ENCODE measurements around the gene GRIN2C.

GRIN2C gene

DNA sequence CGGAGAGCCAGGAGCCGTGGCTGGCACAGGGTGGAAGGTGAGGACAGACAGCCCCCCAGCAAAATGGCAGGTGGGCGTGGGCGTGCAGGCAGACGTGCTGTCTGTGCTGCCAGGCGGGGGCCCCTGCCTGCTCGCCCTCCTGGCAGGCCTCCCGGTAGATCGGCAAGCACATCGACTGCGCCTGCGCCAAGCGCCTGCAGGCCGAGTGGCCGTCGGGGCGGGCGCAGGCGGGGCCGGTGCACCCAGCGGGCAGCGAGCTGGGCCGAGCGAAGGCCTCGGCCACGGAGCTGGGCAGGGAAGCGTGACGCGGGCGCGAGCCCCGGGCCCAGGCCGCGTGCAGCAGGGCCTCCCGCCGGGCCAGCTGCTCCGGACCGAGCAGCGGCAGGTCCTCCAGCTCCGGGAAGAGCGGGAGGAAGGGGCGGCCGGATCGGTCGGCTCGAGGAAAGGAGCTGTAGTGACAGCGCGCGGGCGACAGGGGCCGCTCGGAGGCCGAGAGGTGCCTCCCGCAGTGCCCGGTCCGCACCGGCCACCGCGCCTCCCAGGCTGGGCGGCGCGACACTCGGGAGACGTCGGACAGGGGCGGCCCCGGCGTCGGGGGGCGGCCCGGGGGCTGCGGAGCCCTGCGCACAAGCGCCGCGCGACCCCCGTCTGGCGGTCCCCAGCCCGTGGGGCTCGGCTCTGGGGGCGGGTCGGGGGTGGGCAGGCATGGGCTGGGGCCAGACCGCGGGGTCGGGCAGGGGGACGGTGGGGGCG, 16.9 kb downstream of the GRIN2C start:
- no peak for DNase-seq

DNA sequence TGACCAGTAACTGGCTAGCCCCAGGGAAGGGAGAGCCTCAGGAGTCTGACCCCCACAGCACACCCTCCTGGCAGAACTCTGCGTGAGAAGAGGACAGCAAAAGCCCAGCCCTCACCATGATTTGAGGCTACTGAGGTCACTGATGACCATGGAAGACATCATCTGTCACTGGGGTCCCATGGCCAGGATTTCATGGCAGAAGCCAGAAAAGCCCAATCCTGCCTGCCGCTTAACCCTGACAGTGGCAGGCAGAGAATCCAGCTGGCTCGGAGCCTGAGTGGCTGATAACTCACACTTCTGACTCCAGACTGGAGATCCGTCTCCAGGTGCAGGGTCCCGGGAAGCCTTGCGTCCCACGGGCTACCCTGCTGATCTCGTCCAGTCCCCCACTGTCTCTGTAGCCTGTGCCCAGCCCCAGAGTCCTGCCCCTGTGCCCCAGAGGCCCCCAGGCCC, 17.5 kb downstream of the GRIN2C start:
- DNase-seq = no peak

GRCh38 chr17:74840989-74841666, 18.6 kb downstream of the GRIN2C start:
- DNase-seq = no peak

GRCh38 chr17:74839990-74840852, 19.5 kb downstream of the GRIN2C start:
- DNase-seq = no peak

DNA sequence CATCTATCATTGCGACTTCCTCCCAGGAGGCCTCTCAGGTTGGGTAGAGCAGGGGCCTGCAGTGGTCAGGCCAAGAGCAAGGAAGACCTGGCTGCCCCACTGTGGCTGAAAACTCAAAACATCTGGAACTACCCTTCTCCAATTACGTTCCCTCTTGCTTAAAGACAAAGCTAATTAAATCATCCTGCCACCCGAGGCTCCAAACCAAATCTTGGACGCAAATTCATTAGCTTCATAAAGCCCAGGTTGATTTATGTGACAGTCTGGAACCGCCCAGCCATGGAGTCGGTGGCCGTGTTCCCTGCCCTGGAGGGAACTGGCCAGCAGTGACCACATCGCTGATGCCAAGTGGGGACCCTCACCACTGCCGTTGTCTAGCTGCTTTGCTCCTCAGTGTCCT, 21.4 kb downstream of the GRIN2C start:
- no peak for DNase-seq

GRCh38 chr17:74836691-74837467, 22.8 kb downstream of the GRIN2C start:
- no peak for DNase-seq

GRCh38 chr17:74836191-74836590, 23.5 kb downstream of the GRIN2C start:
- no peak for DNase-seq

- no peak for DNase-seq
Observed at GRCh38 chr17:74833501-74834377, 25.9 kb downstream of the GRIN2C start.

- no peak for DNase-seq
Observed at GRCh38 chr17:74832421-74832820, 27.3 kb downstream of the GRIN2C start.

- DNase-seq = no peak
Observed at GRCh38 chr17:74831444-74832146, 28.1 kb downstream of the GRIN2C start.

DNA sequence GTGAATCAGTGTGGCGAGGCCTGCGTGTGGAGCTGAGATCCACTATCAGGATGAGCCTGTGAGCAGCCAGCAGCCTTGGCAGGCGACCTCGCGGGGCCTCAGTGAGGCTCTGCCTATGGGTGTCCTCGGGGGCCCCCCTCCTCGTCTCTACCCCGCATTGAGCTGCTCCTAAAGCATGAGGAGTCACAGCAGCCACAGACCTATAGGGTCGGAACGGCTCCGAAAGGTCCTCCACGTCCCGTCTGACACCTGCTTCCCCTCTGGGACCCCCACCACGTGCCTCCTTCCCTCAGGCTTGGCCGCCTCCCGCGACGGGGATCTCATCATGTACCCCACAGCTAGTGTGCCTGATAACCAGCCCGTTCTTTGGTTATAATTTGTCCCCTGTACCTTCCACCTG, 28.8 kb downstream of the GRIN2C start:
- DNase-seq = no peak

- no peak for DNase-seq
Observed at GRCh38 chr17:74827800-74828199, 31.9 kb downstream of the GRIN2C start.

- DNase-seq = no peak
Observed at GRCh38 chr17:74825952-74826719, 33.5 kb downstream of the GRIN2C start.

DNA sequence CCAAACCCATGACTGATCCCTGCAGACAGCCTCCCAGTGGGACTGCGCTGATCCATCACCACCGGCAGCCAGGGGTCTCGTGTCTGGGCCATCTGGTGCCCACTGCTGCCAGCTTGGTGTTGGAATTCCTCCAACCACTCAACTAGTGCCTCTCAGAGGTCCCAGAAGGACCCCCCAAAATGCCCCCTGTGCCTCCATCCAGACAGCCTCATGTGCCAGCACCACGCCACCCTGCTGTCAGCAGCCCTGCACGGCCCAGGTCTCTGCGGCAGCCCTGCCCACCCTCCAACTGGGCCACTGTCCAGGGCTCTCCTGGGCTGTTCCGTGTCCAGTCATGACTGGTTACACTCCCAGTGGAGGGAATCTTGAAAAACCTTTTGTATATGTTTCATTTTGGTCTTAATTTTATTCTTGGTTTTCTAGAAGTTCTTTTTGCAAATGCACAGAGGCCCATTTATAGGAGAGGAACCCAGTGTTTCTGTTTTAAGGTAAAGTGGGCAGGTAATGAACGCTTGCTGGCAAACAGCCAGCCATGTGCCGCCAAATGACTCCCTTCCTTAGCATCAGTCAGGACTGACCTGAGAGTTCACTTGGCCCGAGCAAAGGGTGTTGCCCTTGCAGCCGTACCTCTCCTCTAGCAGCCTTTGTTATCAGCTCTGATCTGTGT, 34.6 kb downstream of the GRIN2C start:
- DNase-seq = no peak

GRCh38 chr17:74822939-74823367, 36.7 kb downstream of the GRIN2C start:
- DNase-seq = no peak

DNA sequence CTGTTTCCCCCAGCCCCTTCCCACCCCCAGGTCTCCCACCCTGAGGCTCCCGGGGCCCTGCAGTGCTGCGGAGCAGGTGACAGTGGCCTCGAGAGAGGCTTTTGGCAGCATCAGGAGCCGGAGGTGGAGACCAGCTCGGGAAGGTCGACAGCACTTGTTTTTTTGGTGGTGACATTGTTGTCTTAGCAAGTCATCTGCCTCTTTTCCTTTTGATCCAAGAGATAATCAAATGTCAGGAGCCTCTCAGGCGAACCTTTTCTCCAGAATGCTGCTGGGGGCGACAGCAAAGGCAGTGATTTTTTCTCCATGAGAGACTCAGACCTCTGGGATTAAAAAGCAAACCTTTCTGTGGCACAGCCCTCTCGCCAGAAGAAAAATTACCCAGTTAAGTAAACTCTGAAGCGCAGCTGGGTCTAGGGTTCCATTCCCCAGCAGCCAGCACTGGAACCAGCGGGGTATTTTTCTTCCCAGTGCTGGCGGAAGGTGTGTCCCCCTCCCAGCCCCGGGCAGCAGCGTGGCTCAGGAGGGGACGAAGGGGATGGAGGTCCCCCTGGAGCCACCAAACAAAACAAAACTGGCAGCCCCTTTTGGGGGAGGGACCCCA, 37.2 kb downstream of the GRIN2C start:
- no peak for DNase-seq

GRCh38 chr17:74821655-74822334, 37.9 kb downstream of the GRIN2C start:
- DNase-seq = no peak

DNA sequence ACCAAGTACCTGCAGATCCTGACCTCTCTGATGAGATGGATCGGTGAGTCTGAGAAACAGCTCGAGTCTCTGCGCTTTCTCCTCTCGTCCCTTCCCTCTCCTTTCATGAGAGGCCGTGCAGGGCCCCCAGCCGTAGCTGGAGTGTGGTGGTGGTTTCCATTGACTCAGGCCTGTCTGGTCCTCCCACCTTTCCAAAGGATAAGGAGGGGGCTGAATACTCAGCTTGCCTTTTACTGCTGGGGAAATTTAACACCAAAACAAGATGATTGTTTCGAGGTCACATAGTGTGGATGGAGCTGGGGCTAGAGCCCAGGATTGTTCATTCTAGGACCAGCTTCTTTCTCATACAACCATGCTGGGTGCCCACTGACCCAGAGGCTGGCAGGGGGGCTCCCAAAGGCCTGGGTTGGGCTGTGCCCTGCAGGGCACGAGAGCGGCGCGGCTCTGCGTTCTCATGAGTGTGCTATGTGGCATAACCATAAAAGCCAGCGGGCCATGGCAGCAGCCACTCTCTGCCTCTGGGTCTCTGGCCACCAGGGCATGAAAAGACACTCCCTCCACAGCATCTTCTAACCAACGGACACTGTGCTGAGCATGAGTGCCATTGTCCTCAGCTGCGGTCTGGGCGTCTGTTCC, 39.8 kb downstream of the GRIN2C start:
- DNase-seq = no peak
